Liver (tissue), 3 donors: ENCODE results near the gene CDH22.

ENCODE experiments used
- ATF3 ChIP-seq: IDR thresholded peaks from 2 replicates; pipeline ENCODE4 v1.6.1; 2016; ENCODE audit warnings: antibody characterized with exemption
- RAD21 ChIP-seq, 2 donors: IDR thresholded peaks; 2 replicates each; pipeline ENCODE4 v1.6.1; 2016; ENCODE audit warnings: antibody characterized with exemption in 2 of 2, mild to moderate bottlenecking in 2 of 2
- SP1 ChIP-seq: IDR thresholded peaks from 2 replicates; pipeline ENCODE4 v1.6.1; 2018; ENCODE audit warnings: antibody characterized with exemption, mild to moderate bottlenecking
- TAF1 ChIP-seq: conservative IDR thresholded peaks from 2 replicates; pipeline ENCODE4 v1.6.1; 2016; ENCODE audit warnings: antibody characterized with exemption, mild to moderate bottlenecking
- YY1 ChIP-seq: IDR thresholded peaks from 2 replicates; pipeline ENCODE4 v1.6.1; 2016; ENCODE audit warnings: antibody characterized with exemption, mild to moderate bottlenecking
- TF ChIP-seq, protein P1 (sequence below): fragments of 150-350 bp; IDR thresholded peaks from 2 replicates; pipeline ENCODE4 v1.5.1; 2017; ENCODE audit warnings: improper control_type of control experiment, low read depth, low read length; ENCODE audit not compliant: missing input control
- TF ChIP-seq, protein P2 (sequence below): IDR thresholded peaks from 2 replicates; pipeline ENCODE4 v1.6.1; 2016; ENCODE audit warnings: antibody characterized with exemption, mild to moderate bottlenecking
- TF ChIP-seq, protein P3 (sequence below): IDR thresholded peaks from 2 replicates; pipeline ENCODE4 v1.6.1; 2016; ENCODE audit warnings: antibody characterized with exemption
- donor health status: healthy.
- donor health status: healthy.

DNA sequence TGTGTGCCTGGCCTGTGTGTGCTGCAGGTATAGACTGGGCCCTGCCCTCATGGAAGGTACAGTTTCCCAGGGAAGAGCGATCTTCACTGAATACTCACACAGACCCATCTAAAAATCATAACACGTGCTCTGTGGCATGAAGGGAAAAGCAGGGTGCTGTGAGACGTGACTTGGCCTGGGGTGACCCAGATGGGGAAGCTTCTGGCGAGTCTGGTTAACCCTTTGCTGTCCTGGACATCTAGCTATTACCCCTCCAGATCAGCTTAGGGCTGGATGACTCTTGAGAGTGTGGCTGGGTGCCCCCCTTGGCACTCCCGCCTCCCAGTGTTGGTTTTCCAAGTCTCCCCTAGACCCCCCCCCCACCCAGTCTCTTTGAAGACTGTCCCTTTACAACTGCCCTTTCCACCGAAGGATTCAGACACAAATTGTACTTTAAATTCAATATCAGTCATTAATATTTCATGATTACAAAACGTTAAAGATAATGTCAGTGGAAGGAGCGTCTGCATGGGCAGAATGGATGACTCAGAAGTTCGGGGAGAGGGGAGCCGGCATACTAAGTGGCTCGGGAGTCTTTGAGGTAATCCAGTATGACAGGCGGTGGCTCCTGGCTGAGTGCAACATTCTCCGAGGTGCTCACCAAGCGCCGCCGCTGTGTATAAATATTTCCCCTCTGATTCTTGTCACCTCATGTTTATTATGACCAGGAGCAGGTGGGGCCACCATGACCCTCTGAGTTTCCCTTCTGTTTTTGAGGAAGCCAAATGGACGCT lies 112.8 kb downstream of the CDH22 start:
- TF ChIP-seq, protein P1, sequence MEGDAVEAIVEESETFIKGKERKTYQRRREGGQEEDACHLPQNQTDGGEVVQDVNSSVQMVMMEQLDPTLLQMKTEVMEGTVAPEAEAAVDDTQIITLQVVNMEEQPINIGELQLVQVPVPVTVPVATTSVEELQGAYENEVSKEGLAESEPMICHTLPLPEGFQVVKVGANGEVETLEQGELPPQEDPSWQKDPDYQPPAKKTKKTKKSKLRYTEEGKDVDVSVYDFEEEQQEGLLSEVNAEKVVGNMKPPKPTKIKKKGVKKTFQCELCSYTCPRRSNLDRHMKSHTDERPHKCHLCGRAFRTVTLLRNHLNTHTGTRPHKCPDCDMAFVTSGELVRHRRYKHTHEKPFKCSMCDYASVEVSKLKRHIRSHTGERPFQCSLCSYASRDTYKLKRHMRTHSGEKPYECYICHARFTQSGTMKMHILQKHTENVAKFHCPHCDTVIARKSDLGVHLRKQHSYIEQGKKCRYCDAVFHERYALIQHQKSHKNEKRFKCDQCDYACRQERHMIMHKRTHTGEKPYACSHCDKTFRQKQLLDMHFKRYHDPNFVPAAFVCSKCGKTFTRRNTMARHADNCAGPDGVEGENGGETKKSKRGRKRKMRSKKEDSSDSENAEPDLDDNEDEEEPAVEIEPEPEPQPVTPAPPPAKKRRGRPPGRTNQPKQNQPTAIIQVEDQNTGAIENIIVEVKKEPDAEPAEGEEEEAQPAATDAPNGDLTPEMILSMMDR = no peak
- no peak for TF ChIP-seq RAD21 (IDR thresholded peaks at IDR 0.05)
- TF ChIP-seq YY1 = no peak
- TF ChIP-seq, protein P2, sequence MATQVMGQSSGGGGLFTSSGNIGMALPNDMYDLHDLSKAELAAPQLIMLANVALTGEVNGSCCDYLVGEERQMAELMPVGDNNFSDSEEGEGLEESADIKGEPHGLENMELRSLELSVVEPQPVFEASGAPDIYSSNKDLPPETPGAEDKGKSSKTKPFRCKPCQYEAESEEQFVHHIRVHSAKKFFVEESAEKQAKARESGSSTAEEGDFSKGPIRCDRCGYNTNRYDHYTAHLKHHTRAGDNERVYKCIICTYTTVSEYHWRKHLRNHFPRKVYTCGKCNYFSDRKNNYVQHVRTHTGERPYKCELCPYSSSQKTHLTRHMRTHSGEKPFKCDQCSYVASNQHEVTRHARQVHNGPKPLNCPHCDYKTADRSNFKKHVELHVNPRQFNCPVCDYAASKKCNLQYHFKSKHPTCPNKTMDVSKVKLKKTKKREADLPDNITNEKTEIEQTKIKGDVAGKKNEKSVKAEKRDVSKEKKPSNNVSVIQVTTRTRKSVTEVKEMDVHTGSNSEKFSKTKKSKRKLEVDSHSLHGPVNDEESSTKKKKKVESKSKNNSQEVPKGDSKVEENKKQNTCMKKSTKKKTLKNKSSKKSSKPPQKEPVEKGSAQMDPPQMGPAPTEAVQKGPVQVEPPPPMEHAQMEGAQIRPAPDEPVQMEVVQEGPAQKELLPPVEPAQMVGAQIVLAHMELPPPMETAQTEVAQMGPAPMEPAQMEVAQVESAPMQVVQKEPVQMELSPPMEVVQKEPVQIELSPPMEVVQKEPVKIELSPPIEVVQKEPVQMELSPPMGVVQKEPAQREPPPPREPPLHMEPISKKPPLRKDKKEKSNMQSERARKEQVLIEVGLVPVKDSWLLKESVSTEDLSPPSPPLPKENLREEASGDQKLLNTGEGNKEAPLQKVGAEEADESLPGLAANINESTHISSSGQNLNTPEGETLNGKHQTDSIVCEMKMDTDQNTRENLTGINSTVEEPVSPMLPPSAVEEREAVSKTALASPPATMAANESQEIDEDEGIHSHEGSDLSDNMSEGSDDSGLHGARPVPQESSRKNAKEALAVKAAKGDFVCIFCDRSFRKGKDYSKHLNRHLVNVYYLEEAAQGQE = no peak
- TF ChIP-seq TAF1 = no peak
- TF ChIP-seq, protein P3, sequence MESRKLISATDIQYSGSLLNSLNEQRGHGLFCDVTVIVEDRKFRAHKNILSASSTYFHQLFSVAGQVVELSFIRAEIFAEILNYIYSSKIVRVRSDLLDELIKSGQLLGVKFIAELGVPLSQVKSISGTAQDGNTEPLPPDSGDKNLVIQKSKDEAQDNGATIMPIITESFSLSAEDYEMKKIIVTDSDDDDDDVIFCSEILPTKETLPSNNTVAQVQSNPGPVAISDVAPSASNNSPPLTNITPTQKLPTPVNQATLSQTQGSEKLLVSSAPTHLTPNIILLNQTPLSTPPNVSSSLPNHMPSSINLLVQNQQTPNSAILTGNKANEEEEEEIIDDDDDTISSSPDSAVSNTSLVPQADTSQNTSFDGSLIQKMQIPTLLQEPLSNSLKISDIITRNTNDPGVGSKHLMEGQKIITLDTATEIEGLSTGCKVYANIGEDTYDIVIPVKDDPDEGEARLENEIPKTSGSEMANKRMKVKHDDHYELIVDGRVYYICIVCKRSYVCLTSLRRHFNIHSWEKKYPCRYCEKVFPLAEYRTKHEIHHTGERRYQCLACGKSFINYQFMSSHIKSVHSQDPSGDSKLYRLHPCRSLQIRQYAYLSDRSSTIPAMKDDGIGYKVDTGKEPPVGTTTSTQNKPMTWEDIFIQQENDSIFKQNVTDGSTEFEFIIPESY = no peak
- no peak for TF ChIP-seq ATF3
- no peak for TF ChIP-seq SP1
